Stimulated activated CD4-positive, alpha-beta T cell treated with anti-CD3 and anti-CD28 coated beads, Interleukin-2, amount 100 ng/mL, for 4 hours (primary cell): ENCODE results near the gene KBTBD3.
A peak's percentile ranks its signal among the peaks of the same experiment; 100 is the strongest.

ENCODE experiments used
- DNase-seq: peaks from one replicate; pipeline ENCODE4 v3.0.0-alpha.2; 2020; ENCODE audit warnings: low read depth

Gene KBTBD3, protein sequence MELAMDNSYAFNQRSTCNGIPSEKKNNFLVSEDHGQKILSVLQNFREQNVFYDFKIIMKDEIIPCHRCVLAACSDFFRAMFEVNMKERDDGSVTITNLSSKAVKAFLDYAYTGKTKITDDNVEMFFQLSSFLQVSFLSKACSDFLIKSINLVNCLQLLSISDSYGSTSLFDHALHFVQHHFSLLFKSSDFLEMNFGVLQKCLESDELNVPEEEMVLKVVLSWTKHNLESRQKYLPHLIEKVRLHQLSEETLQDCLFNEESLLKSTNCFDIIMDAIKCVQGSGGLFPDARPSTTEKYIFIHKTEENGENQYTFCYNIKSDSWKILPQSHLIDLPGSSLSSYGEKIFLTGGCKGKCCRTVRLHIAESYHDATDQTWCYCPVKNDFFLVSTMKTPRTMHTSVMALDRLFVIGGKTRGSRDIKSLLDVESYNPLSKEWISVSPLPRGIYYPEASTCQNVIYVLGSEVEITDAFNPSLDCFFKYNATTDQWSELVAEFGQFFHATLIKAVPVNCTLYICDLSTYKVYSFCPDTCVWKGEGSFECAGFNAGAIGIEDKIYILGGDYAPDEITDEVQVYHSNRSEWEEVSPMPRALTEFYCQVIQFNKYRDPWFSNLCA

DNA sequence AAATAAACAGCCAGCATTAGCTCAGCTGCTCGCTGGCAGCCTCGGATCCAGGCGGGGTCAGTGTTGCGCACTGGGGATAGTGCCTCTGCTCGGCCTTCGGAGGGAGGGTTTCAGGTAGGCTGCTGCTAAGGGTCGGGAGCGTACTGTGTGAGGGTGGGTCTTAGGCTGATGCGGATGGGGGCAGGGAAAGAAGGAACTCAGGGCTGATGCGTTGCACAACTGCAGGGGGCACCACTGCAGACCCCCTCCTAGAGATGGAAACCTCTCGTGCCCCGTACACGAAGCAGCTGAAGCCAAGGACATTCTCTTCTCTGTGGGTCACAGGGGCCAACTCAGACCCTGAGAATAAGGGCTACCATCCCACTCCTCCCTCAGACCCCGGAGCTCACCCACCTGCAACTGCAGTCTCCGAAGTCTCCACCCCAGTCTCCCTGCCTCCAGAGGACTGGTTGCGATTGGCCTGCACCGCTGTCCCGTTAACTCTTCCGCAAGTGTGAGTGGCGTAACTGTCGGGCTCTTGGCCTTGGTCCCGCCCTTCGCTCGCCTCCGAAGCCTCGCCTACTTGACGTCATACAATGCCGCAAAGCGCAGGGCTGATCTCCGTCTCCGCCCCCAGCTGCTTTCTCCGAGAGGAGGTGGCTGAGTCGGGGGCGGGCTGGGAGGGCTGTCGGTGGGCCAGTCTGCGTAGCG, at the start of gene KBTBD3:
TSS of gene KBTBD3 (minus strand) at position 429 of the 690 bp plus-strand sequence. CDS start 18,250 bp downstream, outside the sequence.
- peak; percentile 98 for DNase-seq

- no peak for DNase-seq
These were observed 44.6 kb upstream of the KBTBD3 start for GRCh38 chr11:106121570-106122320.

DNA sequence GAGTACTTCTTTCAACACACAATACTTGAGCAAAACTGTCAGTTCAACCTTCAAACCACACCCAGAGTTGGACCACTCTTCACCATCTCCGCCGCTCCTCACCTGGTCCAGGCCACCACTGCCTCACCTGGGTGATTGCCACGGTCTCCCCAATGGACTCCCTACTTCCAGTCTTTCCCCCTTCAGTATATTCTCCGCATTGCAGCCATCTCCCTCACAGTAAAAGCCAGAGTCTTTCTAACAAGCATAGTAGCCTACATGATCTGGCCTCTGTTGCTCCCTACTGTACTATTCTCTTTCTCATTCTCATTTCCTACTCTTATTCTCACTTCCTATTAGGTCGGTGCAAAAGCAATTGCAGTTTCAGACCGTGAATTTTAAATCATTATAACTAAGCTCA, 28.8 kb upstream of the KBTBD3 start:
- DNase-seq = no peak

DNA sequence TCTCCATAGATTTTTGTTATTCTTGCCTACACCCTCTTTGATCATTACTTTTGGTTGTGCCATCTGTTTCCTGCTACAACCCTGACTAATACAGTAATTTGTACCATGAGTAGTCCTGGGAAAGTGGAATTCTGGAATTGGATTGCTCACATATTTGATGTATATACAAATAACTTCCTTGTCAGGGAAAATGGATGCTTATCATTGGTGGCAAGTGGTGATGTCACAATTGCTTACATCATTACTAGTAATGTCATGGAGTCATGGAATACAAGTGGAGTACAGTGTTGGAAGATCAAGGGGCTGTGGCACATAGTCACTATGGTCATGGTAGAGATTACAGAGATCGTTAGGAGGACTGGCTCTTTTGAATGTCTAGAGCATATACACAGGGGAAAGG, 24.7 kb upstream of the KBTBD3 start:
- no peak for DNase-seq

DNA sequence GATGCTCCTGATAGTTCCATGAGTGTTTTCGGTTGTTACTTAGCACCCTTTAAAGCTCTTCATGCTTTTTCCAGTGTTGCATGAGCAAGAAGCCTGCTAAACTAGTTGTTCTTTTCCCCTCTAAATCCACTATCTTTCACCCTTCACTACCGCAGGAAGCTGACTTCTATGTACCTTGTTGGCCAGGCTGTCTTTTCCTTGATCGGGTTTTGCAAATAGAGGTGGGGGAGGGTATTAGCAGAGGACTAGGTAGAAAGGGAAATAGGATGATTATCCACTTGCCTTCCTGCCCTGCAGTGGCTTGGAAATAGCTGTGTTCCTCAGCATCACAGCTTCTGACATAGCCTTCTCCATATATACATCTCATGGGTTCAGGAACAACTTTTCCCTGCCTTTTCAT, 24.2 kb upstream of the KBTBD3 start:
- no peak for DNase-seq

DNA sequence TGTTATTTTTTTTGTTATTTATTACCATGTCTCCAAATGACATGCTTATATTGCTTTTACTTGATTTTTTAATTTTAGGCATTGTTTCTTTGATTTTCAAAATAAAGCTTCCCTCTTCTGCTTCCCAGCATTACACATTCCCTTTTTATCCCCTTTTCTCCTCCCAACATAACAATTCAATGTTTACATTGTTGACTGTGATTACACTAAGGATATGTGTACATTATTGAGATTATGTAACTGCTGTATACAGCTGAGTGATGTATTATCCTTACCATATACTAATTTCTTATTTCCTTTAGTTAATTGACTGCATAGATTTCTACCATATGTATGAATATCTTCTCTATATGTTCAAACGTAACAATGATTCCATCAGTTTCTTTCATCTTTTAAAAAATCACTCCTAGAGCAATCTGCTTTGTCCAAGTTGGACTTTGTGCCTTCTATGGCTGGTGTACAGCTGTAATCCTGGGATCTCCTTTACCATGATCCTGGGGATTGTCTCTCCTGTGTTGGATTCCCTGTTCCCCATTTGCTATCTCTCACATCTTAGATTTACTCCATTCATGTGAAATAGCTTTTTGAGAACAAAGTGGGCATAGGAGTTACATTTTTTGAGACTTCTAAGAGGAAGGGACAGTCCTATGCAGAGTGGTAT, 21.9 kb upstream of the KBTBD3 start:
- no peak for DNase-seq

- DNase-seq = no peak
These were observed 15.3 kb upstream of the KBTBD3 start for GRCh38 chr11:106092446-106092845.

DNA sequence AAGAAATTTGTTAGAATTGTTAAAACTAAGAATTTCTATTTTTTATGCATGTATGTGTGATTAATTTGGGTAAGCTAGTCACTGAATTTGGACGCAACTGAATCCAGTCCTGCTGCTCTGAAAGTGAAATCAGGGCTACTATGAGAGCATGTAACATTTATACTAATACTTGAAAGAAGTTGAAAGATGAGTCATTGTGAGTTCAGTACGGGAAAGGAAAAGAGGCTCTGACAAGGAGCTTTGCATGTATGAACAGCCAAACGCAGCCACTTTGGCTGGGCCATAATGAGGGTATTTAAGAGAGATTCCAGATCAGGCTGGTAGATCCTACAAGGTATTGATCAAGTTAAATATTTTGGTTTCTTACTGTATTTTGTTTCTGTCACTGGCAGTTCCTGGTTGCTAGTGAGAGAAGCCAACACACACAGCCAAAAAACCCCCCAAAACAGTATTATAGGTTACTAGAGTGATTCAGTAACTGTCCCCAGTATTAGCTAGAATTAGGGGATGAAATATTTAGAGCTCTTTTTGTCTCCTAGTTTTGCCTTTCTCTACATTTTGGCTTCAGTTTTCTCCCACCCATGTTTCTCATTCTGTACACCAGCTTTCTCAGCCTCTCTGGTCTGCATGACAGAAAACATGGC, 14.5 kb upstream of the KBTBD3 start:
- DNase-seq = no peak

DNA sequence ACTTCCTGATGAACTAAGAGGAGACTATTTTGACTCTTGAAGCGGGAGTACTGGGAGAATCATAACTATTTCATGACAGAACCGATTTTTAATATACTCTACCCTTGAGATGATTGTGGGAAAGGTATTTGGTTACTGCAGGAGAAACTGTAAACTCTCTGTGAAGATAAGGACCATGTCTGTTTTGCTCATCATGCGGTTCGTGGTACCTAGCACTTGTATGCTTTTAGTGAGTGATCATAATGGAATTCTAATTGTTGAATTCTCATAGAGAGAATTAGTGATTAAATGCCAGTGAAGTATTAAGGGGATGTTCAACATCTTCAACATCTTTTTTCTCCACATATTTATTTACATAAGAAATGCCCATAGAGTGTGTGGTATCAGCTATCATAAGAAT, 11.7 kb upstream of the KBTBD3 start:
- no peak for DNase-seq

- DNase-seq = peak; percentile 12
These were observed 10.8 kb upstream of the KBTBD3 start for GRCh38 chr11:106087815-106088435.

GRCh38 chr11:106086850-106087249, 9.7 kb upstream of the KBTBD3 start:
- DNase-seq = no peak

GRCh38 chr11:106086135-106086534, 9.0 kb upstream of the KBTBD3 start:
- DNase-seq = no peak

- no peak for DNase-seq
These were observed 4.9 kb upstream of the KBTBD3 start for GRCh38 chr11:106082096-106082495.

- no peak for DNase-seq
These were observed 685 bp upstream of the KBTBD3 start, which contains the start of gene AASDHPPT for GRCh38 chr11:106077609-106078455. AASDHPPT (plus strand) TSS chr11:106077662; CDS start chr11:106077711, 49 bp downstream.

DNA sequence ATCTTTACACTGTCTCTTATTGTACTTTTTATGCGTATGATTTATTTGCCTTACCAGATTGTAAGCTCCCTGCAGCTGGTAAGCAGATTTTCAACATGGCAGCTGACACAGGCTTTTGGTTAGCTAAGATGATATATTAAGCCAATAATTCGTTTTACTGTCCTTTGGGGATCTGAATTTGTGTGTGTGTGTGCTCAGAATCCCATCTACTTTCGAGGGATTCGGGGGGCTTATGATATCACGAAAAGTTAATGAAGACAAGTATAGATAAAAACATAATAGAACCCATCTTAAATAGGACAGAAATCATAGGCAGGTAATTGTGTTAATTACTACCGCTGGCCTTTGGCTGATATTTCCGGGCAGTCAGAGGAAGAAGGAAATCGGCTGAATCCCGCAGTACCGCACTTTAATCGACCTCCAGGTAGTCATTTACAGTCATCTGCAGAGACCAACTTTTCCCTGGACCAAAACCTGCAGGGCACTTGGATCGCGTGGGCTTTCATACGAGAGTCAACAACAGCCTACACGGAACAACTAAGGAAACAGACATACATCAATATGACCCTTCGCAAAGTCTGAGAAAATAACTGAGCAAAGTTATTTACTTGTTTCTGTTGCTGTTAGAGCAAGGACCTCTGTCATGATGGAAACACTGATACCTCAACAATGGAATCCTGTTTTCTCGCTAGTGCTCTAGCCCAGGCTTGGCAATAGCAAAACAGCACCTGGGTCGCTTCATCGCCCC, 802 bp downstream of the KBTBD3 start:
- no peak for DNase-seq

- no peak for DNase-seq
These were observed 4.3 kb downstream of the KBTBD3 start for GRCh38 chr11:106072804-106073203.

- no peak for DNase-seq
These were observed 6.5 kb downstream of the KBTBD3 start for GRCh38 chr11:106070606-106071005.

DNA sequence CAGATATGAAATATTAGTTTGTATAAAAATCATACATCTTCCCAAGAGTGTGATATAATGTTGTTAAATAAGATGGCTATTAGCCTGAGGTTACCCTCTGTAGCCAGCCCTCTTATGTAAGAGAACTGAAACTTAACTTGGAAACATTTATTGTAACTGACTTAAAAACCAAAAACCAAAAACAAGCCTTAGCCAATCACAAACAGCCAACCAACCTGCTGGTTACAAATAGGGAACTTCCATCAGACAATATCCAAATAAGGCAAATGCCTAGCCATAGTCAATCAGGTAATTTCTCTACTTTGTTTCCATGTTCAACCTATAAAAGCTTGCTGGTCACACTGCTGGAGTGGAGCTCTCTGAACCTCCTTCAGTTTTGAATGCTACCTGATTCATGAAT, 14.1 kb downstream of the KBTBD3 start:
- DNase-seq = no peak
